GM18951 (cell line): Measurements from ENCODE around the gene CCDC78.

Experiments used
- POLR2A ChIP-seq: IDR thresholded peaks from 4 replicates; pipeline ENCODE4 v1.6.1; 2011; ENCODE audit warnings: mild to moderate bottlenecking; ENCODE audit not compliant: insufficient read length, insufficient read depth; ENCODE audit errors: extremely low read depth
- in situ Hi-C: fragments of 300-500 bp; cut with MboI; formaldehyde crosslinking; loops from one replicate; pipeline ENCODE4 v1.12.0; 2022; ENCODE audit warnings: low sequenced_read_pairs, mixed read lengths, inconsistent platforms; ENCODE audit not compliant: unreplicated experiment

Gene CCDC78

GRCh38 chr16:679814-680624 lies 46.2 kb downstream of the CCDC78 start, which contains the start of gene STUB1:
TSS of gene STUB1 (plus strand) at chr16:680410. CDS start at chr16:680526, 116 bp downstream.
- in situ Hi-C loops: no loop called here
- peak; percentile 94 for TF ChIP-seq POLR2A

DNA sequence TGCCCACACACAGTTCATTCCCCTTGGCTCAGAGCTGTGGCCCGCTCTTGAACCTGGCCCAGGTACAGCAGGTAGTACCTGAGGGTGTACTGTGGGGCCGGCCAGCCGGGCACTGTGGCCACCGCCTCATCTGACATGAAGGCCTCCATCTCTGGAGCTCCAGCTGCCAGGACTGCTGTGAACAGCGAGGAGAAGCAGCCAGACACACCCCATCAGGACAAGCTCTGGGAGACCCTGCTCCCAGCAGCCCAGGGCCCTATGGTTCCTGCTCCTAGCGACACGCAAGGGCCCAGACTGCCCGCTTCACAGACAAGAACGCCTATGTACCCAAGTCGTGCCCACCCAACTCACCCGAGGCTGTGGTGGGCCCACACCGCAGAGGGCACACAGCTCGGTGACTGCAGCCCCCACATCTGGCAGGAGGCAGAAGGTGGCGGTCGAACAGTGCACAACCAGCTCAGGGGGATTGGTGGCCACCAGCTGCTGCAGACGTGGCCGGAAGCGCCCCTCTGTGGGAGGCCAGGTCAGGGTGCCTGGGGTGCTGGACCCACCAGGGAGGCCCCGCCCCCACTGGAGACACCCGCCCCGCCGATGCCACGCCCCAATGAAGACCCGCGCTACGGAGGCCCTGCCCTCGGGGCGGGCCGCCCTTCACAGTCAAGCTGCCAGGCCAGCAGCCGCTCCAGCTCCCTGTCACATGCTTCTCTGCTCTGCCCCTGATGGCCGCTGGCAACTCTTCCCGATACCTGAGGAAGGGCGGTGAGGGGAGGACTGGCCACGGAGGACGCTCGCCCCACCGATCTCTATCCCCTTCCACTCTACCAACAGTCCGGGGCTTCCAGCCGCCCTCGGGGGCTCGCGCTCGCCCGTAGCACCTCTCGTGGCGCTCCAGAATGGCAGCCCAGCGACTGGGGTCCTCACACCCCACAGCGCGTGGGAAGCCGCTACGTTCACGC lies 47.1 kb downstream of the CCDC78 start:
- no peak for TF ChIP-seq POLR2A
- in situ Hi-C loops: no loop called here

DNA sequence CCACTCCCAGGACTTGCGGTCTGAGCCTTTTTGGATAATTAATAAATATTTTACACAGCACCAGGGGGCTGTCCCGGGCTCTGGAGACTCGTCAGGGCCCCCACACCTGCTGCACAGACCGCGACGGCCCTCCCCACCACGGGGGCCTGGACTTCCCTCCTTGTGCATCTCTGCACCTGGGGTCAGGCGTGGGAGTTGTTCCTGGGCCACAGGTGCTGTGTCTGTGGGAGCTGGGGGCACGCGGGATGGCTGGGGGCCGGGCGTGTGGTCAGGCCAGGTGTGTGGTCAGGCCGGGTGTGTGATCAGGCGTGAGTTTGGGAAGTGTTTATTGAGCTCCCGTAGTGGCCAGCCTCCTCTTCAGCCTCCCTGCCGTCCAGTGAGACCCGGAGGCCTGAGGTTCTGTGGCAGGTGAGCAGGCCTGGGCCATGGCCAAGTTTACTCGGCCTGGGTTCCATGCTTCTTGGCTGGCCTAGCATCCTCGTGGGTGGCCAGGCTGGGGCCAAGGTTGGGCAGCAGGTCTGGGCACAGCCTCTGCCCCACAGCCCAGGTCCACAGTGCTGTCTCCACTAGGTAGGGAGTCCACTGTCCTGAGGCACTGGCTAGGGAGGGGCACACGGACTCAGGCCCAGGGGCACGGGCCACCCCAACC lies 47.9 kb downstream of the CCDC78 start:
- in situ Hi-C loops: no loop called here
- no peak for TF ChIP-seq POLR2A

DNA sequence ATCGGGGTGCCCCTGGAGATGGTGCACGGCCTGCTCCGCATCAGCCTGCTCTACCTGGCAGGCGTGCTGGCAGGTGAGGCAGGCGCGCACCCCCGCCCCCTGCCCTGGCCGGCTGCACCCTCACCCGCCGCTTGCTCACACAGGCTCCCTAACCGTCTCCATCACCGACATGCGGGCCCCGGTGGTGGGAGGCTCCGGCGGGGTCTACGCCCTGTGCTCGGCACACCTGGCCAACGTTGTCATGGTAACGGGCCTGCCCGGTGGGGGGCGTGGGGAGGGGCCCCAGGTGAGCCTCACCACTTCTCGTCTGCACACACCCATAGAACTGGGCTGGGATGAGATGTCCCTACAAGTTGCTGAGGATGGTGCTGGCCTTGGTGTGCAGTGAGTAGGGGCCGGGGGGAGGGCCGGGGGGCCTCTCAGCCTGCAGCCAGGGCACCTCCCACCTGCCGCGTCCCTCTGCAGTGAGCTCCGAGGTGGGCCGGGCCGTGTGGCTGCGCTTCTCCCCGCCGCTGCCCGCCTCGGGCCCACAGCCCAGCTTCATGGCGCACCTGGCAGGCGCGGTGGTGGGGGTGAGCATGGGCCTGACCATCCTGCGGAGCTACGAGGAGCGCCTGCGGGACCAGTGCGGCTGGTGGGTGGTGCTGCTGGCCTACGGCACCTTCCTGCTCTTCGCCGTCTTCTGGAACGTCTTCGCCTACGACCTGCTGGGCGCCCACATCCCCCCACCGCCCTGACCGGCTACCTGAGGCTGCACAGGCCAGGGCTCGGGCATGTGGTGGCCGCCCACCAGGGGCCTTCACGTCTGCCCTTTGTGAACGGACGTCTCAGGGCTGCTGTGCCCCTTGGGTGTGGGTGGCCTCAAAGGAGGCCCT lies 48.7 kb downstream of the CCDC78 start:
- in situ Hi-C loops: no loop called here
- TF ChIP-seq POLR2A: no peak

- in situ Hi-C loops: no loop called here
- TF ChIP-seq POLR2A: no peak
Observed at GRCh38 chr16:676913-677312, 49.3 kb downstream of the CCDC78 start.

DNA sequence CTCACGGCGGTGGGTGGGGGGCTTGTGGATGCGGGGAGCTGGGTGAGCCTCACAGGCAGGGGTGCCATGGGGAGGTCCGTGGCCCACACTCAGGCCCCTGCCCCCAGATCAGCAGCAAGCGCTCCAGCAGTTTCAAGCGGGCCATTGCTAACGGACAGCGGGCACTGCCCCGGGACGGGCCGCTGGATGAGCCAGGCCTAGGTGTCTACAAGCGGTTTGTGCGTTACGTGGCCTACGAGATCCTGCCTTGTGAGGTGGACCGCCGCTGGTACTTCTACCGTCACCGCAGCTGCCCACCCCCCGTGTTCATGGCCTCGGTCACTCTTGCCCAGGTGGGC lies 49.7 kb downstream of the CCDC78 start:
- in situ Hi-C loops: no loop called here
- TF ChIP-seq POLR2A: no peak

DNA sequence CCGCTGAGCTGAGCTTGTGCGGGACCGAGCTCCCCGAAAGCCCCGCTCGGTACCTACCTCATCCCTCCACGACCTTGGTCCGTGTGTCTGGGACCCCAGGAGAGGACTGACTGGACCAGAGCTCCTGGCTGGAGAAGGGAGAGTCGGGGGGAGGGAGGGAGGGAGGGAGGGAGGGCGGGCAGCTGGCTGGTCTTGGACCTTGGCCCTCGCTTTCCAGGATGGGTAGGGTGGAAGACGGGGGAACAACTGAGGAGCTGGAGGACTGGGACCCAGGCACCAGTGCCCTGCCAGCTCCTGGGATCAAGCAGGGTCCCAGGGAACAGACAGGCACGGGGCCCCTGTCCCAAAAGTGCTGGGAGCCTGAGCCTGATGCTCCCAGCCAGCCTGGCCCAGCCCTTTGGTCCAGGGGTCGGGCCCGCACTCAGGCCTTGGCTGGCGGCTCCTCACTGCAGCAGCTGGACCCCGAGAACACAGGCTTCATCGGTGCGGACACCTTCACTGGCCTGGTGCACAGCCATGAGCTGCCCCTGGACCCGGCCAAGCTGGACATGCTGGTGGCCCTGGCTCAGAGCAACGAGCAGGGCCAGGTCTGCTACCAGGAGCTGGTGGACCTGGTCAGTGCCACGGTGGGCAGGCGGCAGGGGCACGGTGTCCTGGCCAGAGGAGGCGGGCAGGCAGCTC lies 50.2 kb downstream of the CCDC78 start:
- no peak for TF ChIP-seq POLR2A
- in situ Hi-C loops: no loop called here

DNA sequence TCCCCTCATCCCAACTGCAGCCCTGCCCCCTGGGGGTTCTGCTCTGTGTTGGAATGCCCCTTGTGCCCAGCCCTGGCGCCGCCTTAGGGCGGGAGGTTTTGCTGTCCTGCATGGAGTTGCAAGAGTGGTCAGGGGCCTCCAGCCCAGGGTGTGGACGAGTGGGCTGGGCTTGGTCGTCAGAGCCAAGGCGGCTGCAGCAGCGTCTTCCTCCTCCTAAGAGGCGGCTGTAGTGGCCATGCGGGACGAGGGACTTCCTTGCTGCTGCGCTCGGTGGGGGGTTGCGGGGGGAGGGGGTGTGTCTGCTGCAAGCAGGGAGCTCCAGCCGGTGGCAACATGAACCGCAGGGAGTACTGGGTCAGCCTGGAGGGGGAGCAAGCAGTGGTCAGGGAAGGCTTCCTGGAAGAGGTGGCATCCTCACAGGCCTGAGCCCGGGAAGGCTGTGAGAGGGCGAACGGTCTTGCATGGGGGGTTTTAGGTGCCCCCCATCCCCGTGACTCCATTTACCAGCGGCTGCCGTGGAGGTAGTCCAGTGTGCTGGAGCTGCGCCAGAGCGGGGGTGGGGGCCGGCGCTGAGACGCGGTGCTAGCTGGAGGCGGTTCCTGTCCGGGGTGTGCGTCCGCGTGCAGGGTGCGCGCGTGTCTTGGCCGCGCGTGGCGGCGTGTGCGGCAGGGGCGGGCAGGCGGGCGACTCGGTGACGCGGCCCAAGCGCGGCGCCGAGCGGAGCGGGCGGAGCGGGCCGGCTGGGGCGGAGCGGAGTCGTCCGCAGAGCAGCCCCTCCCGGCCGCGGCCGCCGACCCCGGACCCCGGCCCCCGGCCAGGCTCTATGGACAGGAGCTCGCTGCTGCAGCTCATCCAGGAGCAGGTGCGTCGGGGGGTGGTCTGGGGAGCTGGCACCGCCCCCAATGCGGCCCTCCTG lies 51.0 kb downstream of the CCDC78 start, which contains the start of gene RHBDL1:
RHBDL1 (plus strand) TSS at position 704 of the 916 bp plus-strand sequence; CDS start at position 824, 120 bp downstream.
- in situ Hi-C loops: no loop called here
- no peak for TF ChIP-seq POLR2A

DNA sequence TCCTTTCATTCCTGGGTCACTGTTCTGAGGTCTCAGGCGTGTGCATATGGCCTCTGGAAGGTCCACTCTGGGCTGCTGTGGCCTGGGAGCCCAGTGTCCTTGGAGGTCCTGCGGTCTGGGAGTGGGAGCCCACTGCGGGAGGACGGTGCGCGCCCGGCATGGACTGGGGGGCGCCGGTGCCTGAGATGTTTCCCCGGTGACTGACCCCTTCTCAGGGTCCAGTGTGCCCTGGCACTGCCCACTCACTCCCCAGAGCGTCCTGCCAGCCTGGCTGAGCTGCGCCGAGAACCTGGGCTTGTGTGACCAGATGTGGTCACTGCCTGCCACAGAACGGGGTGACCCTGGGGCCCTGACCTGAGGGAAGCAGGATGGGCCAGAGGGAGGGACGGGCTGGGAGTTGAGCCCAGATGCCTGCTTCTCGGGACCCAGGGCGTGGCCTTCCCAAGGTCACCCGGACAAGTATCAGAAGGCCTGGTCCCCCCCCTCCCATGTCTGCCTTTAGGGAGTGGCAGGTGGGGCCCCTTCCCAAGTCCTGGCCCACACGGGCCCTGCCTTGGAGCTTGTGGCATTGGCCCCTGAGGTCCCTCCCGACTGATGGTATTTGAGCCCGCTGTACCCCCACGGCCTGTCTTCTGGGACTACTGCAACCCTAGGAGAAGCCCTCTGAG lies 51.9 kb downstream of the CCDC78 start:
- in situ Hi-C loops: no loop called here
- TF ChIP-seq POLR2A: no peak

GRCh38 chr16:673399-673991 lies 52.7 kb downstream of the CCDC78 start:
- TF ChIP-seq POLR2A: no peak
- in situ Hi-C loops: no loop called here
